Fibroblast of the conjunctiva (primary cell): Measurements from ENCODE around the gene LRP5.
A peak's percentile ranks its signal among the peaks of the same experiment; 100 is the strongest.
"Not testable (repeated sequence)": the region's sequence is repeated elsewhere in the genome, so short reads cannot be mapped to it uniquely, and the experiment has no call there.

Experiments used
- DNase-seq: peaks from one replicate; pipeline ENCODE4 v3.0.0-alpha.2; 2010; ENCODE audit warnings: low read depth

LRP5 gene

GRCh38 chr11:68282141-68282860 lies 30.1 kb upstream of the LRP5 start:
- no peak for DNase-seq

GRCh38 chr11:68282861-68283230 lies 29.5 kb upstream of the LRP5 start:
- DNase-seq = no peak

GRCh38 chr11:68284588-68284987 lies 27.8 kb upstream of the LRP5 start:
- DNase-seq = not testable (repeated sequence)

DNA sequence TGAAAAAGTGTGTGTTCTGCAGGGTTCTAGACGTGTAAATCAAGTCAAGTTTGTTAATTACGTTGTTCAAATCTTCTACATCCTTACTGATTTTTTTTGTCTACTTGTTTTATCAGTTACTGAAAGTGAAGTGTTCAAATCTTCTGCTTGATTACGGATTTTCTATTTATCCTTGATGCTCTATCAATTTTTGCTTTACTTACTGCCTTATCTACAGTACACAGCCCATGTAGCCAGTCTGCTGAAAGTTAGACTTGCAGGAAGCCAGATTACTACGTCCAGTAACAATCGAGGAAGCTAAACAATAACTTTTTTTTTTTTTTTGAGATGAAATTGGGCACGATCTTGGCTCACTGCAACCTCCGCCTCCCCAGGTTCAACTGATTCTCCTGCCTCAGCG lies 25.0 kb upstream of the LRP5 start:
- DNase-seq = no peak

GRCh38 chr11:68289456-68289855 lies 22.9 kb upstream of the LRP5 start:
- no peak for DNase-seq

GRCh38 chr11:68293708-68294107 lies 18.7 kb upstream of the LRP5 start:
- no peak for DNase-seq

DNA sequence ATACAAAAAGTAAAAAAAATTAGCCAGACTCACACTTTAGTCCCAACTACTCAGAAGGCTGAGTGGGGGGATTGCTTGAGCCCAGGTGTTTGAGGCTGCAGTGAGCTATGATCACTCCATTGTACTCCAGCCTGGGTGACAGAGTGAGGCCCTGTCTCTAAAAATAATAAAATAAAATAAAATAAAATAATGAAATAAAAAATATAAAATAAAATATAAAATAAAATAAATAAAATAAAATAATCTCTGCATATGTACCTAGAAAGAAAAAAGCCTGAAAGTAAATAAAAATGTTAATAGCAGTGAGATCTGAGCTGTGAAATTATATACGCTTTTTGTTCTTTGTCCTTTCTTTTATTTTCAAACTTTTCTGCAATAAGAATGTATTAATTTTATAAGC lies 17.1 kb upstream of the LRP5 start:
- DNase-seq = no peak

- DNase-seq = no peak
Observed at GRCh38 chr11:68295940-68296339, 16.5 kb upstream of the LRP5 start.

GRCh38 chr11:68296344-68297051 lies 15.9 kb upstream of the LRP5 start:
- no peak for DNase-seq

DNA sequence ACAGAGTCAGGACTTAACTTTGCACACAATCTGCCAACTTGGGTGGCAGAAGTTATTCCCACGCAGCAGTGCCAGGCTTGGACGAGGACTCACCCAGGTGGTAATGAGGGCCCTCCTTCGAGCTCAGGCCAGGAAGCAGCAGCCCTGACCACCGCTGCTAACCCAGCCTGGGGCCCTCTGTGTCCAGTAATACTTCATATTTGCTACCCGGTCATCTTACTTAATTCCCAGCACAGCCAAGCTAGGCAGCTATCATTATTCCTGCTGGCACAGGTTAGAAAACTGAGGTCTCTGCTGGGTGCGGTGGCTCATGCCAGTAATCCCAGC lies 15.4 kb upstream of the LRP5 start:
- DNase-seq = no peak

DNA sequence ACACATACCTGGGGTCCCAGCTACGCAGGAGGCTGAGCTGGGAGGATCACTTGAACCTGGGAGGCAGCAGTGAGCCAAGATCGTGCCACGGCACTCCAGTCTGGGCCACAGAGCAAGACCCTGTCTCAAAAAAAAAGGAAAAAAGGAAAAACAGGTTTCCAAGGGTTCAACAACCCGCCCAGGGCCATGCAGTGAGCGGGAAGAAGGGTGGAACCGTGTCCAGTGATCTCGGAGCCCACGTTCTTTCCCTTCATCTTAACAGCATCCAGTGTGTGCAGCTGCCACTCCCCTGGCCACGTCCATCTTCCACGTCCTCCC lies 14.9 kb upstream of the LRP5 start:
- DNase-seq = no peak

GRCh38 chr11:68297812-68298658 lies 14.4 kb upstream of the LRP5 start:
- DNase-seq = peak; percentile 40

- no peak for DNase-seq
Observed at GRCh38 chr11:68298659-68299516, 13.5 kb upstream of the LRP5 start.

- not testable (repeated sequence) for DNase-seq
Observed at GRCh38 chr11:68299517-68299879, 12.9 kb upstream of the LRP5 start.

DNA sequence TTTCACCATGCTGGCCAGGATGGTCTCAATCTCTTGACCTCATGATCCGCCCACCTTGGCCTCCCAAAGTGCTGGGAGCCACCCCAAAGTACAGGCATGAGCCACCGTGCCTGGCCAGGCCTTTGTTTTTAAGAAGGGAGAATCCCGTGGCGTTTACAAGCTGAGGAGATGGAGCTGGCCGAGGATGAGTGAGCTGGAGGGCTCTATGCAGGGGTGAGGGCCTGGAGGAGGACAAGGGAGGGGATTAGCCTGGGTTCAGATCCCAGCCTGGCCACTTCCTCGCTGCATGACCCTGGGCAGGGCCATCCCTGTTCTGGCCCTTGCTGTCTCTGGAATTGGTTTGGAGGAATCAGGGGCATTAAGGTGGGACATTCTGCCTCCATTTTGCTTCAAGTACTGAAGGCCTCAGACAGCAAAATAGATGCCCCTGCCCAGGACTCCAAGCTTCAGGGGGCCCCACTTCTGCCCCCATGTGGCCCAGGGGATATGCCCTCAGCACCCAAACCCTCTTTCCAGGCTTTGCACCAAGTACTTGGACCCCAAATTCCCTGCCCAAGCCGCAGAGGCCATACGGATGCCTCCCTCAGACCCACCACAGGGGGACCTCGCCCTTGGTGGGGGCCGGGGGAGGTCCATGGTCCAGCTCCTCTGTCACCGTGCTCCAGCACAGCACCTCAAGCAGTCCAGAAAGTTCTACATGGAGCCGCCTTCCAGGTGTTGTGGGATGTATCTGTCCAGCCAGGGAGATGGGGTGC lies 12.1 kb upstream of the LRP5 start:
- no peak for DNase-seq

DNA sequence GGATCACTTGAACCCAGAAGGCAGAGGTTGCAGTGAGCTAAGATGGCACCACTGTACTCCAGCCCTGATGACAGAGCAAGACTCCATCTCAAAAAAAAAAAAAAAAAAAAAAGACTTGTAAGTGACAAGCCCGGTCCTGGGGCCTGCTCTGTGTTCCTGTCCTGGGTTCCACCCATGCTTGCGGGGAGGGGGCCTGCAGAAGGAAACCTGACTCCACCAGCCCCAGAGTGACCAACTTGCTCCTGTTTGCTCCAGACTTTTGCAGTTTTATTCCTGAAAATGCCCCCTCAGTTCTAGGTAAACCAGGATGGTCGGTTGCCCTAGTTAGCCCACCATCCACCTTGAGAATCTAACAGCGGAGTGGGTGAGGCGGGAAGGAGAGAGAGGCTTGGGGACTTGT lies 10.1 kb upstream of the LRP5 start:
- DNase-seq = no peak

GRCh38 chr11:68302670-68303069 lies 9.7 kb upstream of the LRP5 start:
- no peak for DNase-seq

GRCh38 chr11:68303083-68303482 lies 9.3 kb upstream of the LRP5 start:
- DNase-seq = no peak

DNA sequence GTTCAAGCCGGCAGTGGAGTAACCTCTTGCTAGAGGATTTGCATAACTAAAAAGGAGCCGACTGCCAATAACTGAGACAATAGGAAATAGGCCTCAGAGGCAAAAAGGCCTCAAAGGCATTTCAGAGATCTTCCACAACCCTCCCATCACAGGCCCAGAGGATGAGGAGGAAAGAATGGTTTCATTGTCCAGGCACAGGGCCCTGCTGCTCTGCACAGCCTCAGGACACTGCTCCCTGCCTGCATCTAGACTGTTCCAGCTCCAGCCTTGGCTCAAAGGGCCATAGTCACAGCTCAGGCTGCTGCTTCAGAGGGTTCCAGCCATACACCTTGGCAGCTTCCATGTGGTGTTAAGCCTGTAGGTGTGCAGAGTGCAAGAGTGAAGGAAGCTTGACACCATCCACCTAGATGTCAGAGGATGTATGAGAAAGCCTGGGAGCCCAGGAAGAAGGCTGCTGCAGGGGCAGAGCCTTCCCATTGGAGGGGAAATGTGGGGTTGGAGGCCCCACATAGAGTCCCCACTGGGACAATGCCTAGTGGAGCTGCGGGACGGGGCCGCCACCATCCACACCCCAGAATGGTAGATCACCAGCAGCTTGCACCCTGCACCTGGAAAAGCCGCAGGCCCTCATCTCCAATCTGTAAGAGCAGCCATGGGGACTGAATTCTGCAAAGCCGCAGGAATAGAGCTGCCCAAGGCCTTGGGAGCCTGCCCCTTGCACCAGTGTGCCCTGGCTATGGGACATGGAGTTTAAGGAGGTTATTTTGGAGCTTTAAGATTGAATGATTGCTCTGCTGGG lies 8.2 kb upstream of the LRP5 start:
- DNase-seq = no peak

- no peak for DNase-seq
Observed at GRCh38 chr11:68306636-68307035, 5.8 kb upstream of the LRP5 start.

DNA sequence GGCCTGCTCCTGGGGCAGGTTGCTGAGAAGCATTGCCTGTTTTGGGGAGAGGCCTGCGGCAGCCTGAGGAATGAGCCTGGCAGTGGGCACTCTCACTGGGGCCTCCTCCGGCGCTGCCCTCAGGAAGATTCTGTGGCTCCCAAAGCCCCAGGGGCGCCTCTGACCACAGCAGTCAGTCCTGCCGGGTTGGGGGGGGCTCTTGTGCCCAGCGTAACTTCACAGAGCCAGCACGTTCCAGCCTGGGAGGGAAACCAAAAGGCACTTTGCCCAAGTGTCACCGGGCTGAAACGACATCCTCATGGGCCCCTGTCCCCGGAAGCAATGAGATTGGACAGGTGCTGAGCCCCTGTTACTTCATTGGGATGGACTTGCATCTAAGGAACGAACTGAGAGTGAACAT lies 4.3 kb upstream of the LRP5 start:
- no peak for DNase-seq
